Measurements from ENCODE around the gene RASD2.

- TF ChIP-seq POLR2AphosphoS5 (IDR thresholded peaks at IDR 0.05; ENCODE audit: insufficient read depth in 1 of 2, low read depth in 1 of 2) (no peak), CTCF (IDR thresholded peaks at IDR 0.05) (no peak), POLR2A (IDR thresholded peaks at IDR 0.05) (no peak)
Observed at GRCh38 chr22:35496768-35497312, 43.8 kb upstream of the RASD2 start.

Measured in vagina (tissue), 2 donors.